Thoracic aorta (tissue), 2 donors: Measurements from ENCODE around the gene MSH2. TPM values are rescaled to one million over a fixed set of nuclear protein-coding genes. Genes with fewer than 3 reads are reported as not detected.
A peak's percentile ranks its signal among the peaks of the same experiment; 100 is the strongest.
"Not testable (repeated sequence)": the region's sequence is repeated elsewhere in the genome, so short reads cannot be mapped to it uniquely, and the experiment has no call there.

Experiments
- ATAC-seq: fragments of 150-250 bp; one replicate; pipeline ENCODE4 v1.8.0; 2017; ENCODE audit warnings: low read depth; ENCODE audit not compliant: insufficient number of reproducible peaks, low FRiP score
- DNase-seq: peaks from one replicate; pipeline ENCODE4 v3.0.0-alpha.2; 2020; ENCODE audit warnings: low spot score
- H3K27ac ChIP-seq, 2 donors: fragments of 200-600 bp; sonication (generic); 1 replicate in 1 of 2; 2 replicates in 1 of 2; pipeline ENCODE4 v1.5.1; 2016; ENCODE audit warnings: mild to moderate bottlenecking in 2 of 2, moderate library complexity in 2 of 2
- H3K27me3 ChIP-seq: fragments of 200-600 bp; sonication (generic); replicated peaks from 2 replicates; pipeline ENCODE4 v1.6.0; 2016; ENCODE audit warnings: mild to moderate bottlenecking; ENCODE audit not compliant: insufficient read depth
- H3K36me3 ChIP-seq: fragments of 200-600 bp; sonication (generic); one replicate; pipeline ENCODE4 v1.5.1; 2016
- H3K4me1 ChIP-seq, 2 donors: fragments of 200-600 bp; sonication (generic); 1 replicate in 1 of 2; 2 replicates in 1 of 2; pipeline versions ENCODE4 v1.5.1 to v1.6.0; 2016; ENCODE audit warnings: low read depth in 2 of 2, mild to moderate bottlenecking in 1 of 2; ENCODE audit not compliant: control insufficient read depth in 1 of 2
- H3K4me3 ChIP-seq: fragments of 200-600 bp; sonication (generic); 2 replicates; pipeline ENCODE4 v1.5.1; 2016; ENCODE audit warnings: mild to moderate bottlenecking
- H3K9me3 ChIP-seq: fragments of 200-600 bp; sonication (generic); 2 replicates; pipeline ENCODE4 v1.5.1; 2016
- CTCF ChIP-seq: fragments of 200-600 bp; sonication (generic); IDR thresholded peaks from one replicate; pipeline ENCODE4 v1.5.1; 2019; ENCODE audit warnings: antibody characterized with exemption
- total RNA-seq, 2 donors: library from RNA; depleted of rRNA; stranded (reverse); fragments of >200 nt; gene quantifications; one replicate each; pipeline versions ENCODE4 v1.1.0 to v1.2.3, GENCODE V29; 2016

The MSH2 gene
- total RNA-seq, 2 donors from 2014 or later: 4.7 to 9.6 TPM

DNA sequence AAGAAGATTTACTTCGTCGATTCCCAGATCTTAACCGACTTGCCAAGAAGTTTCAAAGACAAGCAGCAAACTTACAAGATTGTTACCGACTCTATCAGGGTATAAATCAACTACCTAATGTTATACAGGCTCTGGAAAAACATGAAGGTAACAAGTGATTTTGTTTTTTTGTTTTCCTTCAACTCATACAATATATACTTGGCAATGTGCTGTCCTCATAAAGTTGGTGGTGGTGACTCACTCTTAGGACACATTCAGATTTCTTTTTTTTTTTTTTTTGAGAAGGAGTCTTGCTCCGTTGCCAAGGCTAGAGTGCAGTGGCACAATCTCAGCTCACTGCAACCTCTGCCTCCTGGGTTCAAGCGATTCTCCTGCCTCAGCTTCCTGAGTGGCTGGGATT lies 26.8 kb downstream of the MSH2 start:
- ATAC-seq: no peak
- H3K9me3 ChIP-seq: no peaks in the 10 kb centered on the region
- H3K27ac ChIP-seq: no peak overlapping the region
- DNase-seq: no peak
- TF ChIP-seq CTCF: no peak
- peaks cover 8% of the 10 kb centered on the region for H3K36me3 ChIP-seq
- no peaks in the 10 kb centered on the region for H3K27me3 ChIP-seq
- H3K4me1 ChIP-seq: peaks cover 0 to 6% of the 10 kb centered on the region in 2 donors
- H3K4me3 ChIP-seq: no peak overlapping the region

- not testable (repeated sequence) for ATAC-seq, H3K4me1 ChIP-seq, H3K9me3 ChIP-seq, H3K36me3 ChIP-seq, H3K27ac ChIP-seq, DNase-seq, H3K4me3 ChIP-seq, H3K27me3 ChIP-seq
These were observed 30.1 kb downstream of the MSH2 start for GRCh38 chr2:47433006-47433405.

DNA sequence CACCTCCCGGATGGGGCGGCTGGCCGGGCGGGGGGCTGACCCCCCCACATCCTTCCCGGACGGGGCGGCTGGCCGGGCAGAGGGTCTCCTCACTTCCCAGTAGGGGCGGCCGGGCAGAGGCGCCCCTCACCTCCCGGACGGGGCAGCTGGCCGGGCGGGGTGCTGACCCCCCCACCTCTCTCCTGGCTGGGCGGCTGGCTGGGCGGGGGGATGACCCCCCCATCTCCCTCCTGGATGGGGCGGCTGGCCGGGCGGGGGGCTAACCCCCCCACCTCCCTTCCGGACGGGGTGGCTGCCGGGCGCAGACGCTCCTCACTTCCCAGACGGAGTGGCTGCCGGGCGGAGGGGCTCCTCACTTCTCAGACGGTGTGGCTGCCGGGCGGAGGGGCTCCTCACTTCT lies 30.5 kb downstream of the MSH2 start:
- not testable (repeated sequence) for H3K4me3 ChIP-seq, H3K27me3 ChIP-seq, ATAC-seq, H3K4me1 ChIP-seq, H3K36me3 ChIP-seq, DNase-seq, H3K27ac ChIP-seq, H3K9me3 ChIP-seq

- ATAC-seq (no peak), DNase-seq (no peak)
- TF ChIP-seq CTCF: peak; percentile 33
- no peak overlapping the region for H3K4me3 ChIP-seq
- no peak overlapping the region for H3K27ac ChIP-seq
- H3K9me3 ChIP-seq: no peaks in the 10 kb centered on the region
- H3K36me3 ChIP-seq: no peaks in the 10 kb centered on the region
- H3K4me1 ChIP-seq: peaks cover 0 to 10% of the 10 kb centered on the region in 2 donors
- no peaks in the 10 kb centered on the region for H3K27me3 ChIP-seq
These were observed 34.3 kb downstream of the MSH2 start for GRCh38 chr2:47437287-47437686.

DNA sequence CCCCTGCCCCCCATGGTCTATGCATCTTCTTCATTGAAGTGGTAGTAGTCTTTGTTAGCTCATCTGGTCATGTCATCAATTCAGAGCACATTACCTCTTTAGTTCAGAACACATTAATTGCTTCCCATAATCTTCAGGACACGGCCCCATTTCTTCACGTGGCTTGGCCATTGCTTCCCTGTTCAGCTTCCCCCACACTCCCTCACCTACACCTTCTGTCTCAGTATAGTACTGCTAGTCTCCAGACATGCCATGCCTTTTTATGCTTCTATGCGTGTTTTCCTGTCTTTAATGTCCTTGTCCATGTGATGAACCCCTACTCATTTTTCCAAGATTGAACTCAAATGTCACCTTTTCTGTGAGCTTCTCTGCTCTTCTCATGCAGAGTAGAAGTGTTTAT lies 35.1 kb downstream of the MSH2 start:
- no peak overlapping the region for H3K4me3 ChIP-seq
- no peaks in the 10 kb centered on the region for H3K9me3 ChIP-seq
- H3K27ac ChIP-seq: no peak overlapping the region
- H3K4me1 ChIP-seq: peaks cover 0 to 15% of the 10 kb centered on the region in 2 donors
- no peak for ATAC-seq
- no peaks in the 10 kb centered on the region for H3K36me3 ChIP-seq
- H3K27me3 ChIP-seq: no peaks in the 10 kb centered on the region
- no peak for TF ChIP-seq CTCF
- DNase-seq: no peak

- H3K4me1 ChIP-seq: peaks cover 0 to 22% of the 10 kb centered on the region in 2 donors
- no peak for TF ChIP-seq CTCF
- no peaks in the 10 kb centered on the region for H3K36me3 ChIP-seq
- DNase-seq (no peak), ATAC-seq (no peak)
- H3K9me3 ChIP-seq: no peaks in the 10 kb centered on the region
- no peak overlapping the region for H3K4me3 ChIP-seq
- no peak overlapping the region for H3K27ac ChIP-seq
- H3K27me3 ChIP-seq: no peaks in the 10 kb centered on the region
These were observed 35.8 kb downstream of the MSH2 start for GRCh38 chr2:47438783-47439182.
